Stimulated activated CD8-positive, alpha-beta memory T cell treated with anti-CD3 and anti-CD28 coated beads, Interleukin-15, amount 100 ng/mL, for 24 hours (primary cell): ENCODE results near the gene MINK1.
"Not testable (repeated sequence)": the region's sequence is repeated elsewhere in the genome, so short reads cannot be mapped to it uniquely, and the experiment has no call there.

Experiments
- DNase-seq: peaks from one replicate; pipeline ENCODE4 v3.0.0-alpha.2; 2020; ENCODE audit warnings: low read depth

MINK1 gene

GRCh38 chr17:4811471-4811870 is 21.7 kb upstream of the MINK1 start:
- no peak for DNase-seq

- no peak for DNase-seq
These were observed 20.4 kb upstream of the MINK1 start for GRCh38 chr17:4812690-4813089.

- no peak for DNase-seq
These were observed 18.0 kb upstream of the MINK1 start for GRCh38 chr17:4815043-4815675.

- DNase-seq = no peak
These were observed 16.3 kb upstream of the MINK1 start for GRCh38 chr17:4816826-4817225.

- no peak for DNase-seq
These were observed 14.9 kb upstream of the MINK1 start for GRCh38 chr17:4818276-4818675.

GRCh38 chr17:4822835-4823234 is 10.3 kb upstream of the MINK1 start:
- DNase-seq = no peak

- no peak for DNase-seq
These were observed 9.6 kb upstream of the MINK1 start for GRCh38 chr17:4823373-4824089.

- DNase-seq = no peak
These were observed 5.7 kb upstream of the MINK1 start for GRCh38 chr17:4827399-4827798.

GRCh38 chr17:4832829-4833177 is 337 bp upstream of the MINK1 start:
- DNase-seq = not testable (repeated sequence)

- DNase-seq = no peak
These were observed 971 bp downstream of the MINK1 start for GRCh38 chr17:4833941-4834680.

GRCh38 chr17:4834681-4835020 is 1.5 kb downstream of the MINK1 start:
- DNase-seq = no peak

- no peak for DNase-seq
These were observed 3.1 kb downstream of the MINK1 start for GRCh38 chr17:4836221-4836620.

GRCh38 chr17:4837471-4838308 is 4.5 kb downstream of the MINK1 start:
- no peak for DNase-seq

- no peak for DNase-seq
These were observed 5.2 kb downstream of the MINK1 start for GRCh38 chr17:4838309-4838785.

GRCh38 chr17:4839221-4839620 is 6.1 kb downstream of the MINK1 start:
- no peak for DNase-seq

GRCh38 chr17:4839965-4840892 is 7.1 kb downstream of the MINK1 start:
- no peak for DNase-seq

- DNase-seq = no peak
These were observed 7.7 kb downstream of the MINK1 start for GRCh38 chr17:4840893-4841242.

- DNase-seq = no peak
These were observed 9.2 kb downstream of the MINK1 start for GRCh38 chr17:4842376-4842775.

GRCh38 chr17:4843321-4844000 is 10.3 kb downstream of the MINK1 start:
- DNase-seq = no peak

- no peak for DNase-seq
These were observed 12.0 kb downstream of the MINK1 start for GRCh38 chr17:4845118-4845517.
